HG03025 (cell line): Measurements from ENCODE around the gene MARK4.

Source experiments
- ATAC-seq: cut with Tn5 transposase; IDR thresholded peaks from one replicate; pipeline ENCODE4 v1.9.1; 2021; ENCODE audit warnings: mild to moderate bottlenecking, moderate library complexity; ENCODE audit not compliant: unreplicated experiment, low FRiP score

Gene MARK4

GRCh38 chr19:45354241-45354842, 103.3 kb downstream of the MARK4 start:
- ATAC-seq, result no peak
